ENCODE measurements around the gene DTNB.

DTNB gene

DNA sequence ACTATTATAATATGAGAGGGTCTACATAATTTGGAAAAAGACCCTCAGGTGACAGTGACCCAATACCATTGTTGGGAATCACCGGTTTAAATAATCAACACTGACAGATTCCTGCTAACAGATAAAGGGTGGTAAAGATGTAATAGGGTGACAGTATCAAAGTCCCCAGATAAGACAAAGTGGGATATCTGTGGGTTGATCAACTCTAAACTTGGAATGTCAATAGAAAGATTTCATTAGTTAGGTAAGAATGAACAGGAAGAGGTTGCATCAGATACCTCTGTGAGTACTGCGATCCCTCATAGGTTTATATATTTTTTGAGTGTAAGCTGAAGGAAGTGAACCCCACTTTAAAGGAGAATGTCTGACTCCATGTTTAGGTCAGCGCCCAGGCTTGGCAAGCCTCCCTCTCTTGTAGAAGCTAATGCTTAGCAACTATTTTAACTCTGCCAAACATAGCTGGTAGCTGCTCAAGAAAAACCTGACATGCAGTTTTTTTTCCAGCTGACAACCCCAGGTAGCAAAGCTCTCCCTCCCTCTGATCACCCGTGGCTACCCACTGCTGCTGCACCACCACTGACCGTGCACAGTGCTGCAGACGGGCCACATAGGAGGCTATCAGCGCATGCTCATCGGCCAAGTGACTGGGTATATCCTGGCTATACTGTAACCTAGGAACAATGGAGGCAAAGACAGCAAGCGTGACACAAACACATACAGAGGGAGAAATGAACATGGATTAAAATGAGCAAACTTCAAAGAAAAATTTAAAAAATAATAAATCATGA is 218.4 kb downstream of the DTNB start:
- DNase-seq (ENCODE audit: low spot score), result no peak

DNA sequence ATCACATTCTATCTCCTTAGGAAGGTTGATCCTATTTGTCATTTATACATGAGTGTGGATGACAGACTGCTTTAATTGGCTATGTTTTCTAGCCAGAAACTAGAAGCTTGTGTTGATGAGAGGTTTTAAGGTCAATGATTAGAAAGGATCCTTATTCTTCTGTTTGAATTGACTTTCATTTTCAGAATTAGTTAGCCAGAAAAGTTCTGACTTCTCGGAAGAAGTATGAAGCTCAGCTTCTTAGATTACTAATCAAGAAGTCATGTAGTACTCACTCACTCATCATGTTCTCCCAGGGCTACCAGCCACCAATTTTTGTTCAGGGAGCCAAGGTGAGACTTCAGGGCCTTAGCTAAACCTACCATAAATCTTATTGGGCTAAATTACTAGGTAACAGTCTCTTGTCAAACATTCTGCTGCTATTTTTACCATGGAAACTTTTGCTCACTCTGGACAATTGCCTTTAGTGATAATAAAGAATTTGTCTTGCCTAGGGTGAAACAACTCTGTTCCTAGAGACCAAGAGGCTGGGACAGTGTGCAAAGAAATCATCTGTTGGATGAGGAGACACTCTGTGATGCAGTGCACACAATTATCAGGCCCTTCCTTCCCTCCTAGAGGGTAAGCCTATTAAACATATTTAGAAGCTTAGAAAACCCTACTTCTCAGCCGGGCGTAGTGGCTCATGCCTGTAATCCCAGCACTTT is 220.0 kb downstream of the DTNB start:
- DNase-seq (ENCODE audit: low spot score), result no peak

DNA sequence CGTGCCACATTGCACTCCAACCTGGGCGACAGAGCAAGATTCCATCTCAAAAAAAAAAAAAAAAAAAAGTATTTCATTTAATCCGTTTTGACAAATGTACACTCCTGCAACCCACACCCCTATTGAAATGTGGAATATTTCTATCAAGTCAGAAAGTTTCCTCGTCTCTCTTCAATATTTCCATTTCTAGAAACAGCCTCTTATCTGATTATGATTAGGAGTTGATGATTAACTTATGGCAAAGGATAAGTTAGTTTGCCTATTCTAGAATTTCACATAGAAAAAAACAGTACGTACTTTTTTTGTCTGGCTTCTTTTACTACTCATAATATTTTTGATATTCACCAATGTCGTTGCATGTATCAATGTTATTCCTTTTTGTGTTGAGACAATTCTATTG is 224.6 kb downstream of the DTNB start:
- no peak for DNase-seq (ENCODE audit: low spot score)

DNA sequence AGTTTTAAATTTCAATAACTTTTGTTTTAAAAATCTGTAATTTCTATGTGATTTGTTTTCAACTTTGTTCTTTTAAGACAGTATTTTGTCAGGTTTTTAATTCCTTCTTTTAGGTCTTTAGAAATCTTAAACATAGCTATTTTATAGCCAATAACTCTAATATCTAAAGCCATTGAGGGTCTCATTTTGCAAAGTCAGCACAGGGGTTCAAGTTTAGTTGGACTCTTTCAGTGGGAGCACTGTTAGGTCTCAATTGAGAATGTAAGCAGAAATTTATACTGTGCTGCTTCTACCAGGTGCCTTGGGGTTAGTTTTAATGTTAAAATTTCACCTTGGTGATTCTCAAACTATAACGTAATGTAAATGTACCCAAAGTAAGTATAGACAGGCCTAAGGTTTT is 226.4 kb downstream of the DTNB start:
- DNase-seq (ENCODE audit: low spot score), result no peak

DNA sequence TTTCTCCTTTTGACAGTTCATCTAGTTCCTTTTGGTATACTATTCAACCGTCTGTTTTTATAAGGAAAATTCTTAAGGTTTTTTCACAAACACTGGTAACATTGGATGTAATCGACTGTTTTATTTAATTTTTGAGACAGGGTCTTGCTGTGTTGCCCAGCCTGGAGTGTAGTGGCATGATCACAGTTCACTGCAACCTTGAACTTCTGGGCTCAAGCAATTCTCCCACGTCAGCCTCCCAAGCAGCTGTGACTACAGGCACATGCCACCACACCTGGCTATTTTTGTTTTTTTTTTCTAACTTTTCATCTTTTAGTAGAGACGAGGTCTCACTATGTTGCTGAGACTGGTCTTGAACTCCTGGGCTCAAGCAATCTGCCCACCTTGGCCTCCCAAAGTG is 227.3 kb downstream of the DTNB start:
- no peak for DNase-seq (ENCODE audit: low spot score)

DNA sequence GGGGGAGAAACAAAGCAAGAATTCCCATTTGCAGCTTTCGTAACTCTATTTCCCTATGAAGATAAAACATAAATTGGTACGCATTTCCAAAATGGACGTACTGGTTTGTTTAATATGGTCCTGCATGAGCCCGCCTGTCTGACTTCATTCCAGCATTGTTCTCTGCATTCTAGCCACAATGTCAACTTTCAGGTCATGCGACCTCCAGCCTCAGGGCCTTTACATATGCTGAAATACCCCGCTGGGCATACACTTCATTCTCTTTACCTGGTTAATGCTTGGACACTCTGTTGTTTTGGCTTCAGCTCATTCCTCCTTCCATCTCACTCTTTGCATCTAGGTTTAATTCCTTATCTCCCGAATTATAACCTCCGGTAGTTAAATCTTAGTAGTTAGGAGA is 227.9 kb downstream of the DTNB start:
- DNase-seq (ENCODE audit: low spot score), result no peak

DNA sequence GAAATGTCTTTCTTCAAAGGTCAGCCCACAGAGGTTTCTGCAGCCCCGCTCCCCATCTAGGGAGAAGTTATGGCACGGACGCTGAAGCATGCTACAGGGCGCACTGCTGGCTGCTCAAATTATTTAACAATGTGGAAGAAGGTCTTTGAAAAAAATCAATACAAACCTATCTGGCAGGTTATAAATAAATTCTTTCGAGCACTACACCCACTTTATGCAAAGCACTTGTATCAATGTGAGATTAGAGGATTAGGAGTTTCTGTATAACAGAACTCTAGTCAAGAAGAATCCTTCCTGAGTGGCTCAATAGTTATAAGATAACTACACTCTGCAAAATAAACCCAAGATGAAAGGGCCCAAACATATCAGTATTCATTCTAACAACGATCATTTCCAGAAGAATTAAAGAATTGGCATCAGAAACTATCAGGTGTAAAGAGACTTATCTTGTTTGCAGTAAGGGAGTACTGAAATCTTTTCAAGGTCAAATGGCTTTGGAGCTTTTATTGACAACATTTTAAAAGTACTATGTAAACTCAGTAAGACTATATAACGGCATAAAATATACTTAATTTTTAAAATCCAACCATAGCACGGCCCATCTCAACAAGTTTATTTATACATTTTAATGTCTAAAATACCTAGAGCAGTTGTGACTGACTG is 228.6 kb downstream of the DTNB start:
- DNase-seq (ENCODE audit: low spot score), result no peak

DNA sequence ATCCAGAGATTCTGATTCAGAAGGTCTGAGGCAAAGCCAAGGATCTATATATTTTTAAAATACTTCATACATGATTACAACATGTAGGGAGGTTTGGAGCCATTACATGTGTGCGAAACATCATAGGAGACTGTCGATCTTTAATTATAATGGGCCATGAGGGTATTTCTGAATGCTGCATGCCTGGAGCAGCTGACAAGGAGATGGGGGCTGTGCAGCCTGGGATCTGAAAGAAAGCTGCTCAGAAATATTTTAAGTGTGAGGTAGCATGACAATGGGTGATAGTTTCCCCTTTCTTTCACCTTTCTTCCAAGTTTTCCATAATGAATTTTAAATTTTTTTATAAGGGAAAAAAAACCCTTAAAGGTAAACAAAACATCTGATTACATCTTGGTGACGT is 229.6 kb downstream of the DTNB start:
- DNase-seq (ENCODE audit: low spot score), result no peak

DNA sequence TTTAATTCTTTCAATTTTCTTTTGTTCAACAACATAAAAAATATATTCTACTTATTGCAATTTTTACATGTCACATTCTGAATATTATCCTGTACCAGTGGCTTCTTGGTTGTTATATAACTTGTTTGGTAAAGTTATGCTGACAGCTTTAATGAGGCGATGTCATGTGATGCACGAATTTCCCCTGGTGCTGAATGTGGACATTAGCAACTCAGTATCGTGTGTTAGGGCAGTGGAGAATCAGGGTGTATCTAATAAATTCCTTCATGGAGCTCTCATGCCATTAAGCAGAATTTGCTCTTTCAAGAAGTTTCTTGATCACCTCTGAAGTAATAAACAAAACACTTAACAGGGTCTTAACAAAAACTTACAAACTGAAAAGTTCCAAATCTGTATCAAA is 232.0 kb downstream of the DTNB start:
- no peak for DNase-seq (ENCODE audit: low spot score)

DNA sequence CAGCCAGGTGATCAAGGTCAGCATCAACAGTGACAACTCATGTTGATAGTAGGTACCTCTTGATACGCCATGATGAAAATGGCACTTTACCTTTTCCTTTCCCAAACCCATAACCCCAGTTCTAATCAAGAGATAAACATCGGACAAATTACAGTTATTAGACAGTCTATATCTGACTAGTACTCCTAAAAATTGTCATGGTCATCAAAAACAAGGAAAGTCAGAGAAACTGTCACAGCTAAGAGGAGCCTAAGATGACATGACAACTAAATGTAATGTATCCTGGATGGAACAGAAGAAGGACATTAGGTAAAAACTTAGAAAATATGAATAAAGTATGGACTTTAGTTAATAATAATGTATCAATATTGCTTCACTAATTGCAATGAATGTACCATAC is 234.6 kb downstream of the DTNB start:
- DNase-seq (ENCODE audit: low spot score), result no peak

DNA sequence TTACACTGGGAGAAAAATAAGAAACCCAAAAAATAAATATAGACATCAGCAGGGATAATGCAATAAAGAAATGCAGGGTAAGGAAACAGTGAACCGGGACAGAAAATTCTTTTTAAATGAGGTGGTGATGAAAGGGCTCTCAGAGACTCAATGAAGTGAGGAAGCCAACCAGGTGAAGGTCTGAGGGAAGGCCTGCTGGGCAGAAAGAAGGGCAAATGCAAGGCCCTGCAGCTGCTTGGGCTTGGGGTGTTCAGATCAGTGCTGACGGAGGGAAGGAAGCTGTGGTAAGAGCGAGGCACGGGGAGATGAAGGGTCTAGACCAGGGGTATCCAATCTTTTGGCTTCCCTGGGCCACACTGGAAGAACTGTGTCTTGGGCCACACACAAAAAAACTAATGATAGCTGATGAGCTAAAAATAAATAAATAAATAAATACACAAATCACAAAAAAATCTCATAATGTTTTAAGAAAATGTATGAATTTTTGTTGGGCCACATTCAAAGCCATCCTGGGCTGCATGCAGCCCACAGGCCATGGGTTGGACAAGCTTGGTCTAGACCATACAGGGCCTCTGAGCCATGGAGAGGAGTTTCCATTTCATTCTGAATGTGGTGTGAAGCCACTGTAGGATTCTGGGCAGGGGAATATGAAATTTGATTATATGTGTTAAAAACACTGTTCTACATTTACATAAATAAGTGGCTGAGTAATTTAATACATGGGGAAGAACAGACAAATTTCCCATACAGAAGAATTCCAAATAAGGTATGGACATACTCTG is 235.3 kb downstream of the DTNB start:
- DNase-seq (ENCODE audit: low spot score), result no peak

DNA sequence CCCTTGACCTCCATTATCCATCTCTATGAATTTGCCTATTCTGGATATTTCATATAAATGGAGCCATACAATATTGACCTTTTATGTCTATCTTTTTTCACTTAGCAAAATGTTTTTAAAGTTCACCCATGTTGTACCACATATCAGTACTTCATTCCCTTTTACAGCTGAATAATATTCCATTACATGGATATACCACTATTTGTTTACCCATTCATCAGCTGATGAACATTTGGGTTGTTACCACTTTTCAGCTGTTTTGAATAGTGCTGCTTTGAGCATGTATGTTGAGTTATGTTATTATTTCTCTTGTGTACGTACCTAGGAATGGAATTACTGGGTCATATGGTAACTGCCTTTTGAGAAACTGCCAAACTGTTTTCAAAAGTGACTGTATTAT is 238.0 kb downstream of the DTNB start:
- DNase-seq (ENCODE audit: low spot score), result no peak

DNA sequence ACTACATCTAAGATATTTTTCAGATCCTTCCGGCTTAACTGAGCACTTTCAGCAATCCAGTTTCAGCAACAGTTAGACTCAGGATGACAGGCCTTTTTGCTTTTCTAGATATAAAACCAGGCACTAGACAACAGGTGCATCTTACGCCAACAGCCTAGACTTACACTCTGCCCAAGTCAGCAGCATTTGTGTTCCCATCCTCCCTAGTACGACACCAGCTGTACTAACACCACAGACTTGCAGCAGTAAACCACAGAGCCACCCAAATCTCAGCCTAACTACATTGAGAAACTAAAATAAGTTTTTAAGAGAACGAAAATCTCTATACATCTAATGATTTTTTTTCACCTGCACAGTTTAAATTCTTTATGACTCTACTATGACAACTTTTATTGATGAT is 241.8 kb downstream of the DTNB start:
- no peak for DNase-seq (ENCODE audit: low spot score)

DNA sequence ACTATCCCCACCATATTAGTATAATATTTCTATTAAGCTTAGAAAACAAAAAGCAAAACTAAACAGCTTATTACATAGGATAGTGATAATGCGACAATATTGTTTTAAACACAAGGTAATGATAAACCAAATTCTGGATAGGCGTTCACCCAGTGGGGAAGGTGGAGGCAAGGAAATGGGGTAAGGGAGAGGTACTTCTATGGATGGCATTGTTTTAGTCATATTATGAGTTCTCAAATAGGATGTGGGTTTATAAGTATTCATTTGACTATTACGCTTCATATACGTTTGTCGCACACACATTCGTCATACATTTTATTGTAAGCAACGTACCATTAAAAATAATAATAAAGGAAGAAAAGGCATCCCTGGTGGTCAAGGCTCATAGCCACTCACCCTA is 242.8 kb downstream of the DTNB start:
- DNase-seq (ENCODE audit: low spot score), result no peak

DNA sequence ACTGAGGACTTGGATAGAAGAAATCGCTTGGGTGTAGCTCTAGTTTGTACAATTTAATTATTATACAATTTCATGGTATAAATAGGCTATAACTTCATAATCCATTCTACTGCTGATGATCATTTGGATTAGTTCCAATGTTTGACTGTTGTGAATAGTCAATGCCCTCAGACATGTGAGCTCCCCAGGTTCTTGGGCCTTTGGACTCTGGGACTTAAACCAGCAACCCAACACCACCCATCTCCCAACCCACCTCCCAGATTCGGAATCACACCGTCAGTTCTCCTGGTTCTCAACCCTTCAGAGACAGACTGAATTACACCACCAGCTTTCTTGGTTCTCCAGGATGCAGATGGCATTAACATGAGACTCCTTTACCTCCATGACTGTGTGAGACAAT is 247.1 kb downstream of the DTNB start:
- DNase-seq (ENCODE audit: low spot score), result no peak

DNA sequence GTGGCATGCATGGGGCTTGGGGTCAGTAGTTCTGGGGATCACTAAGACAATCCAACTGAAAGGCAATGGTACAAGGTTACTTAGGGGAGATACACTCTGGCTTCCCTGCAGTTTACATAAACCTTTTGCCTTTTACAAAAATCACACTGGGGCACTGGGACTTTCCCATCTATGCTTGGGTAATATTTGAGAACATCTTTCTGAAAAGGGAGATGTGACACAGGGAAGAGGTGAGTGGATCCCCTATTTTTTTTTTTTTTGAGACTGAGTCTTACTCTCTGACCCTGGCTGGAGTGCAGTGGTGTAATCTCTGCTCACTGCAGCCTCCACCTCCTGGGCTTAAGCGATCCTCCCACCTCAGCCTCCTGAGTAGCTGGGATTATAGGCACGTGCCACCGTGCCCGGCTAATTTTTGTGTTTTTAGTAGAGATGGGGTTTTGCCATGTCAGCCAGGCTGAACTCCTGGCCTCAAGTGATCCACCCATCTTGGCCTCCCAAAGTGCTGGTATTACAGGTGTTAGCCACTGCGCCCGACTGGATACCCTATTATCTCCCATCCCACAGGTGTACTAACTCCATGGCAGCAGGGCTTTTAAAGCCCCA is 248.8 kb downstream of the DTNB start:
- no peak for DNase-seq (ENCODE audit: low spot score)

DNA sequence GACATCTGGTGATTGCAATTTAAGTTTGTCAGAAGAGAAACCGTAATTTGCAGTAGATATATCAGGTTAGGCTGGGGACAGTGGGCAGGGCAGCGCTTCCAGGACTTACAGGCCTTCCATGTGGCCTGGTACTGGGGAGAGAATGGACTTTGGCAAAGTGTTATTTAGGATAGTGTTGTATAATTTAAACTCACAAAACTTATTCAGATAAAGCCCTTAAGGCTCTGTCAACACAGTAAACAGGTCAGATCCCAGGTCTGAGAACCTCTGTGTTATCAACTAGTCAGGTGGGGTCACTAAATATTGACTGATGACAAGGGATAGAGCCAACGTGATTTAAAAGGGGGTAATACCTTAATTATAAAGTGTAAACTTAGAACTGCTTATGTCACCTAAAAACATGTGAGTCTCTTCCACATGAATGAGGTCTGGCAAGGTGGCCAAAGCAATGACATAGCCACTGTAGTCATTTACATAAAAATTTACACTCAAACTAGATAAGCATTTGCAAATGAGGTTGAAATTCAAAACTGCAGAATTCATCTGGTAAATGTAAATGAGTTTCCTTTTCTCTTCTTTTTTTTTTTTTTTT is 251.5 kb downstream of the DTNB start:
- DNase-seq (ENCODE audit: low spot score), result no peak

DNA sequence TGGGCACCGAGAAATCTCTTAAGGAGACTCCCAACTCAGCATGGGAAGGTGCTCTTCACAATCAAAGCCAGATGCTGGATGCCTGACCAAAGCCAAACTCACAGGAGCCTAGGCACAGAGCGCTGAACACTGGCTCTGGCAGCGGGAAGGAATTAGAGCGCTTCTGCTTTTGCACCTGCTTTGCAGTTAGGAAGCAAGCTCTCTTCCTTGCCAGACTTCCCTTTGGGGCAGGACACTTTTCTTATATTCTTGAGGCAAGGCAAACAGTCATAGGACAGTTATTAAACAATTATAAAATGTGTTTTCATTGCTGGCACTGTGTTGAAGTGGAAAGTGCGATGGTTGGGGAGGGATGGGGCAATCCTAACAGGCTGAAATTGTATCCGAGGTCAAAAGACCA is 252.1 kb downstream of the DTNB start:
- DNase-seq (ENCODE audit: low spot score), result no peak

DNA sequence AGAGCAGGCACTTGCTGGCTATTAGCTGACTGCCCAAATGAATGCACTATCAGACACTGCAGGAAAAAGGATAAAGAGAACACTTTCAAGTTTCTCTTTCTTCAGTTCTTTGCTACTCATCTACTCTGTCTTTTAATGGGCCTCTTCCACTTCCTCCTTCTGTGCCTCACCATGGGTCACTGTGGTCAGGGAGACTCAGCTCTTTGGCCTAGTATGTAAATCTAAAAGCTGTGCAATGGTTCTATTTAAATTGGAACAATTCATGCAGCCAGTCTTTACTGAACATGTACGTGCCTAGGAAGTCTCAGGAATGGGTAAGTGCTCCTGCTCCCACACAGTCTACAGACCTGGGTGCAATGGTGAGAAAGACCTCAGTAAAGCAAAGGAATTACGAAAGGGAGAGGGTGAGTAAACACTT is 252.5 kb downstream of the DTNB start:
- DNase-seq (ENCODE audit: low spot score), result no peak

DNA sequence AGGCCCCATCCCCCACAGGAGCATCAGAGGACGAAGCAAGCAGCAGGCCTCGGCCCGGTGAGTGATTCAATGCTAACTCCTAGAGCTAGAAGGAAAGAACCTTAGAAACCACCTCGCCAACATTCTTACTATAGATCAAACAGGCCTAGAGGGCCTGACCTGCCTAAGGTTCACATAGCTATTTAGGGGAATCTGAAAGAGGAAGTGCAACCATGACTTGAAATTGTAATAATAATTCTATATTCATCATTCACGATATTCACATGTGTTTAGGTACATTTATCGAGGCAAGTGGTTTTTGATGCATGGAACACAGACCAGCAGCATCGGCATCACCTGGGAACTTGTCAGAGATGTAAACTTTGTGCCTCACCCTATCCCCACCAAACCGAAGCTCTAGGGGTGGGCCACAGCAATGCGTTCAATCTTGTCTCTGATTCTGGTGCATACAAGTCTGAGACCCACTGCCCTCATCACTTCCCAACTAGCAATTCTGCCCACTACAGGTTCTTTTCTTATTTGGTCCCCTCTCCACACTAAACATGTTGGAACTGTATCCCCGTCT is 253.6 kb downstream of the DTNB start:
- DNase-seq (ENCODE audit: low spot score), result no peak

DNA sequence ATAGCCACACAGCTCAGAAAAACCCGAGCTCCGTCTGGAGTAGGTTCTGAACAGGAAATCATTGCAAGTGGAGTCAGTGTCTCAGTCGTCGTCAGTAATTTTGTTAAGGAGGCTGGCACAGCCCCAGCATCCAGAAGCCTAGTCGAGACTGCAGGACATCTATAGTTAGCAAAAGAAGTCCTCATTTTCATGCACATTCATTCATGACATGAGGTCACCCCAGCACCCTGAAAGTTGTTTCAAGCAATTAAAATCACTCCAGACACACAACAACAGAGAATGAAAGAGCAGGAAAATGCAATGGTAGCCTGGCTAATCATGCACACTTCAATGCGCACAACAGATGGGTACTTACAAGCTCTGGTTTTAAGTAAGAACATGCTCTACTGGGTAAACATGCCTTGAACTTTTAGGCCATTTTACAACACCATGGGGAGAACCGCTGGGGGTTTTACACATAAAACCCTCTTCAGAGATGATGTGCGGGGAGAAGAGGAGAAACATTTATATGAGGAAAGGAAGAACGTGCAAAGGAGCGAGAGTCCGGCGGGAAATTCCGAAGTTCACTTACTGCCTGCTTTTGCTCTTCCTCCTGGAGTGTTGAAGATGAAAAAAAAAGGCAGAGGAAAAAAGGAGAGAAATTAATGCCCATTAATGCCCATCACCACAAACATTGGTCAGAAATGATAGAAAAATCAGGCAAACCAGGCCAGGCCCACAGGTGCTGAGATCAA is 254.3 kb downstream of the DTNB start:
- DNase-seq (ENCODE audit: low spot score), result no peak
